Upper lobe of left lung (tissue), 4 donors: ENCODE data around the gene LRP1.

Experiments
- EP300 ChIP-seq, 4 donors: sonication (generic); formaldehyde crosslinking; IDR thresholded peaks; one replicate each; pipeline ENCODE4 v1.5.1; 2017; ENCODE audit warnings: antibody characterized with exemption in 4 of 4, control low read depth in 2 of 4
- POLR2A ChIP-seq, 4 donors: fragments of 450-650 bp; IDR thresholded peaks; one replicate each; pipeline ENCODE4 v1.5.1; 2016 to 2017; ENCODE audit warnings: antibody characterized with exemption in 4 of 4, mild to moderate bottlenecking in 2 of 4
- POLR2AphosphoS5 ChIP-seq, 2 donors: sonication (generic); formaldehyde crosslinking; IDR thresholded peaks; one replicate each; pipeline ENCODE4 v1.5.1; 2017; ENCODE audit warnings: antibody characterized with exemption in 2 of 2
- TF ChIP-seq, protein P1 (sequence below), 6 experiments: fragments of 450-650 bp in 4 of 6; fragments of 200-600 bp in 2 of 6; sonication (generic) in 2 of 6; IDR thresholded peaks; one replicate each; pipeline ENCODE4 v1.5.1; 2016 to 2019; ENCODE audit warnings: antibody characterized with exemption in 6 of 6

DNA sequence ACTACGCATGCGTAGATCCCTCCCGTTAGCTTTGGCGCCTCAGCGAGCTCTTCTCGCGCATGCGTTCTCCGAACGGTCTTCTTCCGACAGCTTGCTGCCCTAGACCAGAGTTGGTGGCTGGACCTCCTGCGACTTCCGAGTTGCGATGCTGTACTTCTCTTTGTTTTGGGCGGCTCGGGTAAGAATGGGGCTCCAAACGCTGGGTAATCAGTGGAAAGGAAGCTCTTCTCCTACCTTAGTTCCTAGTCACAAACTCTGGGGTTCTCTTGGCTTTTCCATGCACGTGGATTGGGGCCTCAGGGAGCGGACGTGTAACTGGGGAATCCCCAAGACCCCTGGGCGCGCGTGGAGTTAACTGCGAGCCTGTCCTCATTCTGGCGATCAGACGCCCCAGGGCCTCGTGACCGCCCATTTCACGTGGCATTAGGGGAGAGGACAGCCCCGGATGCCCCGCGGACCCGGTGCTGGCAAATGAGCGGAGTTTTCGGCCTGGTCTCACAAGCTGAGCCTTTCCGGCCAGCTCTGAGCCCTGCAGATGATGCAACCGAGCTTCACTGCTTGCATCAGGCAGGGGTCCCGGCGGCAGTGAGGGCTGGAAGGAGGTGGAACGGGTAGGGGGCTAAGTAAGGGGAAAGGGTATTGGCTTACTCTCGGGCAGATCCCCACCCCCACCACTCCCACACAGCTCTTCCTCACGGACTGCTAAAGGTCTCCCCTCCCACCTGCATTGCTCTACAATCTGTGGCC is 101.5 kb downstream of the LRP1 start, which contains the start of gene SHMT2:
- TF ChIP-seq, protein P1, sequence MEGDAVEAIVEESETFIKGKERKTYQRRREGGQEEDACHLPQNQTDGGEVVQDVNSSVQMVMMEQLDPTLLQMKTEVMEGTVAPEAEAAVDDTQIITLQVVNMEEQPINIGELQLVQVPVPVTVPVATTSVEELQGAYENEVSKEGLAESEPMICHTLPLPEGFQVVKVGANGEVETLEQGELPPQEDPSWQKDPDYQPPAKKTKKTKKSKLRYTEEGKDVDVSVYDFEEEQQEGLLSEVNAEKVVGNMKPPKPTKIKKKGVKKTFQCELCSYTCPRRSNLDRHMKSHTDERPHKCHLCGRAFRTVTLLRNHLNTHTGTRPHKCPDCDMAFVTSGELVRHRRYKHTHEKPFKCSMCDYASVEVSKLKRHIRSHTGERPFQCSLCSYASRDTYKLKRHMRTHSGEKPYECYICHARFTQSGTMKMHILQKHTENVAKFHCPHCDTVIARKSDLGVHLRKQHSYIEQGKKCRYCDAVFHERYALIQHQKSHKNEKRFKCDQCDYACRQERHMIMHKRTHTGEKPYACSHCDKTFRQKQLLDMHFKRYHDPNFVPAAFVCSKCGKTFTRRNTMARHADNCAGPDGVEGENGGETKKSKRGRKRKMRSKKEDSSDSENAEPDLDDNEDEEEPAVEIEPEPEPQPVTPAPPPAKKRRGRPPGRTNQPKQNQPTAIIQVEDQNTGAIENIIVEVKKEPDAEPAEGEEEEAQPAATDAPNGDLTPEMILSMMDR (IDR thresholded peaks at IDR 0.05): peak in 3 of 6 experiments; percentile 0 to 33 (median 2)
- TF ChIP-seq POLR2A (IDR thresholded peaks at IDR 0.05) (peak in 2 of 4 donors; percentile 41 to 46), POLR2AphosphoS5 (IDR thresholded peaks at IDR 0.05) (peak; percentile 13 to 22), EP300 (IDR thresholded peaks at IDR 0.05) (no peak)
